Pulmonary artery endothelial cell (primary cell): ENCODE measurements around the gene DDX24. TPM values are rescaled to one million over a fixed set of nuclear protein-coding genes. Genes with fewer than 3 reads are reported as not detected.

Experiments
- DNase-seq: peaks from one replicate; pipeline ENCODE4 v3.0.0-alpha.2; 2011; ENCODE audit warnings: low read depth, low spot score
- total RNA-seq: library from RNA; depleted of rRNA; stranded (reverse); fragments of >200 nt; gene quantifications from 2 replicates; pipeline ENCODE4 v1.2.3, GENCODE V29; 2014

Gene DDX24
- total RNA-seq, 1 donor from 2014 or later = 110 TPM

GRCh38 chr14:94014382-94014781 is 66.6 kb downstream of the DDX24 start:
- no peak for DNase-seq

GRCh38 chr14:94011795-94012194 is 69.2 kb downstream of the DDX24 start:
- no peak for DNase-seq

GRCh38 chr14:94010625-94011024 is 70.4 kb downstream of the DDX24 start:
- no peak for DNase-seq

GRCh38 chr14:94009767-94010166 is 71.2 kb downstream of the DDX24 start:
- no peak for DNase-seq

- no peak for DNase-seq
These were observed 72.8 kb downstream of the DDX24 start for GRCh38 chr14:94008234-94008633.

- no peak for DNase-seq
These were observed 75.5 kb downstream of the DDX24 start for GRCh38 chr14:94005324-94006073.

- no peak for DNase-seq
These were observed 77.0 kb downstream of the DDX24 start for GRCh38 chr14:94004015-94004414.

GRCh38 chr14:94003397-94003796 is 77.6 kb downstream of the DDX24 start:
- no peak for DNase-seq

GRCh38 chr14:94001501-94002396 is 79.3 kb downstream of the DDX24 start:
- peak; percentile 19 for DNase-seq

- no peak for DNase-seq
These were observed 80.0 kb downstream of the DDX24 start for GRCh38 chr14:94001016-94001415.

GRCh38 chr14:94000267-94000666 is 80.7 kb downstream of the DDX24 start:
- DNase-seq = no peak

GRCh38 chr14:93999573-93999972 is 81.4 kb downstream of the DDX24 start:
- DNase-seq = no peak

- DNase-seq = no peak
These were observed 82.1 kb downstream of the DDX24 start for GRCh38 chr14:93998871-93999403.

Other genes starting within 250 kb of the DDX24 start
- not detected in 2 replicates for gene FAM181A, start 153.9 kb downstream of the DDX24 start, total RNA-seq
- gene ASB2, start 104.6 kb downstream of the DDX24 start, total RNA-seq = not detected in 2 replicates
- gene CCDC197, start 83.9 kb downstream of the DDX24 start, total RNA-seq = not detected in 2 replicates
- 0.53 and 1.3 TPM in 2 replicates for gene OTUB2, start 54.9 kb downstream of the DDX24 start, total RNA-seq
- gene IFI27L1, start 108 bp upstream of the DDX24 start, total RNA-seq = 7.5 and 13.9 TPM in 2 replicates
- 317 and 506 TPM in 2 replicates for gene IFI27, start 29.5 kb upstream of the DDX24 start, total RNA-seq
- 38.5 and 102 TPM in 2 replicates for gene IFI27L2, start 48.4 kb upstream of the DDX24 start, total RNA-seq
- gene PPP4R4, start 93.1 kb upstream of the DDX24 start, total RNA-seq = 0.04 TPM in 1 of 2 replicates, not detected in the other
- gene SERPINA10, start 212.1 kb upstream of the DDX24 start, total RNA-seq = not detected in 2 replicates
- gene SERPINA6, start 242.1 kb upstream of the DDX24 start, total RNA-seq = not detected in 2 replicates